Vagina (tissue), 2 donors: ENCODE results near the gene TPSB2.
"Not testable (repeated sequence)": the region's sequence is repeated elsewhere in the genome, so short reads cannot be mapped to it uniquely, and the experiment has no call there.

Source experiments
- CTCF ChIP-seq, 3 experiments: fragments of 450-650 bp in 2 of 3; fragments of 200-600 bp in 1 of 3; sonication (generic) in 1 of 3; IDR thresholded peaks; one replicate each; pipeline ENCODE4 v1.5.1; 2017 to 2019; ENCODE audit warnings: antibody characterized with exemption in 3 of 3, mild to moderate bottlenecking in 2 of 3, moderate library complexity in 2 of 3
- POLR2A ChIP-seq, 2 donors: fragments of 450-650 bp; IDR thresholded peaks; one replicate each; pipeline ENCODE4 v1.6.1; 2017; ENCODE audit warnings: antibody characterized with exemption in 2 of 2, mild to moderate bottlenecking in 2 of 2, moderate library complexity in 2 of 2
- POLR2AphosphoS5 ChIP-seq, 2 donors: sonication (generic); formaldehyde crosslinking; IDR thresholded peaks; one replicate each; pipeline ENCODE4 v1.9.0; 2017; ENCODE audit warnings: antibody characterized with exemption in 2 of 2, mild to moderate bottlenecking in 2 of 2, low read depth in 1 of 2; ENCODE audit not compliant: insufficient read depth in 1 of 2

GRCh38 chr16:1239575-1239974 is 9.6 kb upstream of the TPSB2 start:
- not testable (repeated sequence) for TF ChIP-seq CTCF (IDR thresholded peaks at IDR 0.05); POLR2A (IDR thresholded peaks at IDR 0.05); POLR2AphosphoS5 (IDR thresholded peaks at IDR 0.05; ENCODE audit: insufficient read depth in 1 of 2, low read depth in 1 of 2)
